ENCODE data around the gene RABL3.

- TF ChIP-seq, protein P1, sequence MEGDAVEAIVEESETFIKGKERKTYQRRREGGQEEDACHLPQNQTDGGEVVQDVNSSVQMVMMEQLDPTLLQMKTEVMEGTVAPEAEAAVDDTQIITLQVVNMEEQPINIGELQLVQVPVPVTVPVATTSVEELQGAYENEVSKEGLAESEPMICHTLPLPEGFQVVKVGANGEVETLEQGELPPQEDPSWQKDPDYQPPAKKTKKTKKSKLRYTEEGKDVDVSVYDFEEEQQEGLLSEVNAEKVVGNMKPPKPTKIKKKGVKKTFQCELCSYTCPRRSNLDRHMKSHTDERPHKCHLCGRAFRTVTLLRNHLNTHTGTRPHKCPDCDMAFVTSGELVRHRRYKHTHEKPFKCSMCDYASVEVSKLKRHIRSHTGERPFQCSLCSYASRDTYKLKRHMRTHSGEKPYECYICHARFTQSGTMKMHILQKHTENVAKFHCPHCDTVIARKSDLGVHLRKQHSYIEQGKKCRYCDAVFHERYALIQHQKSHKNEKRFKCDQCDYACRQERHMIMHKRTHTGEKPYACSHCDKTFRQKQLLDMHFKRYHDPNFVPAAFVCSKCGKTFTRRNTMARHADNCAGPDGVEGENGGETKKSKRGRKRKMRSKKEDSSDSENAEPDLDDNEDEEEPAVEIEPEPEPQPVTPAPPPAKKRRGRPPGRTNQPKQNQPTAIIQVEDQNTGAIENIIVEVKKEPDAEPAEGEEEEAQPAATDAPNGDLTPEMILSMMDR (IDR thresholded peaks at IDR 0.05): no peak
- no peak for TF ChIP-seq POLR2A (IDR thresholded peaks at IDR 0.05)
- no peak for TF ChIP-seq POLR2AphosphoS5 (IDR thresholded peaks at IDR 0.05)
Observed at GRCh38 chr3:120652281-120652680, 90.0 kb downstream of the RABL3 start.

Measured in breast epithelium (tissue), 3 donors.